ENCODE data around the gene ASTN2.

The ASTN2 gene

GRCh38 chr9:116420993-116421538 is 993.8 kb downstream of the ASTN2 start:
- TF ChIP-seq, protein P1, sequence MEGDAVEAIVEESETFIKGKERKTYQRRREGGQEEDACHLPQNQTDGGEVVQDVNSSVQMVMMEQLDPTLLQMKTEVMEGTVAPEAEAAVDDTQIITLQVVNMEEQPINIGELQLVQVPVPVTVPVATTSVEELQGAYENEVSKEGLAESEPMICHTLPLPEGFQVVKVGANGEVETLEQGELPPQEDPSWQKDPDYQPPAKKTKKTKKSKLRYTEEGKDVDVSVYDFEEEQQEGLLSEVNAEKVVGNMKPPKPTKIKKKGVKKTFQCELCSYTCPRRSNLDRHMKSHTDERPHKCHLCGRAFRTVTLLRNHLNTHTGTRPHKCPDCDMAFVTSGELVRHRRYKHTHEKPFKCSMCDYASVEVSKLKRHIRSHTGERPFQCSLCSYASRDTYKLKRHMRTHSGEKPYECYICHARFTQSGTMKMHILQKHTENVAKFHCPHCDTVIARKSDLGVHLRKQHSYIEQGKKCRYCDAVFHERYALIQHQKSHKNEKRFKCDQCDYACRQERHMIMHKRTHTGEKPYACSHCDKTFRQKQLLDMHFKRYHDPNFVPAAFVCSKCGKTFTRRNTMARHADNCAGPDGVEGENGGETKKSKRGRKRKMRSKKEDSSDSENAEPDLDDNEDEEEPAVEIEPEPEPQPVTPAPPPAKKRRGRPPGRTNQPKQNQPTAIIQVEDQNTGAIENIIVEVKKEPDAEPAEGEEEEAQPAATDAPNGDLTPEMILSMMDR (conservative IDR thresholded peaks at IDR 0.05), result no peak
- no peak for TF ChIP-seq ZFX (IDR thresholded peaks at IDR 0.05)
- H3K27ac ChIP-seq, result no peak overlapping the region

- no peak overlapping the region for H3K27ac ChIP-seq
- TF ChIP-seq, protein P1 (conservative IDR thresholded peaks at IDR 0.05), result no peak
- no peak for TF ChIP-seq ZFX (IDR thresholded peaks at IDR 0.05)
Measured at GRCh38 chr9:116419181-116419580, 995.7 kb downstream of the ASTN2 start.

GRCh38 chr9:116417464-116417863 is 997.4 kb downstream of the ASTN2 start:
- no peak overlapping the region for H3K27ac ChIP-seq
- TF ChIP-seq ZFX (IDR thresholded peaks at IDR 0.05), result no peak
- TF ChIP-seq, protein P1 (conservative IDR thresholded peaks at IDR 0.05), result no peak

GRCh38 chr9:116416421-116416820 is 998.4 kb downstream of the ASTN2 start:
- no peak for TF ChIP-seq ZFX (IDR thresholded peaks at IDR 0.05)
- TF ChIP-seq, protein P1 (conservative IDR thresholded peaks at IDR 0.05), result no peak
- H3K27ac ChIP-seq, result no peak overlapping the region

GRCh38 chr9:116414374-116414773 is 1000.5 kb downstream of the ASTN2 start:
- TF ChIP-seq ZFX (IDR thresholded peaks at IDR 0.05), result no peak
- TF ChIP-seq, protein P1 (conservative IDR thresholded peaks at IDR 0.05), result no peak
- no peak overlapping the region for H3K27ac ChIP-seq

GRCh38 chr9:116411506-116411905 is 1003.4 kb downstream of the ASTN2 start:
- no peak overlapping the region for H3K27ac ChIP-seq
- no peak for TF ChIP-seq ZFX (IDR thresholded peaks at IDR 0.05)
- TF ChIP-seq, protein P1 (conservative IDR thresholded peaks at IDR 0.05), result no peak

GRCh38 chr9:116409638-116410037 is 1005.2 kb downstream of the ASTN2 start:
- TF ChIP-seq ZFX (IDR thresholded peaks at IDR 0.05), result no peak
- TF ChIP-seq, protein P1 (conservative IDR thresholded peaks at IDR 0.05), result no peak
- no peak overlapping the region for H3K27ac ChIP-seq
